Measurements from ENCODE around the gene EML6. TPM values are rescaled to one million over a fixed set of nuclear protein-coding genes. Genes with fewer than 3 reads are reported as not detected.
A peak's percentile ranks its signal among the peaks of the same experiment; 100 is the strongest.

The EML6 gene
- total RNA-seq, 1 donor from 2014 or later = 2.5 TPM

- Histone ChIP-seq H3K9me3 (no peaks in the 10 kb centered on the region), H3K27ac (no peak overlapping the region), H3K4me1 (peaks cover 7% of the 10 kb centered on the region), H3K4me3 (no peak overlapping the region), H3K36me3 (no peaks in the 10 kb centered on the region), H3K27me3 (ENCODE audit: low read depth) (no peaks in the 10 kb centered on the region)
- intact Hi-C loops (cut with DNase I) = no loop called here
- TF ChIP-seq, protein P1, sequence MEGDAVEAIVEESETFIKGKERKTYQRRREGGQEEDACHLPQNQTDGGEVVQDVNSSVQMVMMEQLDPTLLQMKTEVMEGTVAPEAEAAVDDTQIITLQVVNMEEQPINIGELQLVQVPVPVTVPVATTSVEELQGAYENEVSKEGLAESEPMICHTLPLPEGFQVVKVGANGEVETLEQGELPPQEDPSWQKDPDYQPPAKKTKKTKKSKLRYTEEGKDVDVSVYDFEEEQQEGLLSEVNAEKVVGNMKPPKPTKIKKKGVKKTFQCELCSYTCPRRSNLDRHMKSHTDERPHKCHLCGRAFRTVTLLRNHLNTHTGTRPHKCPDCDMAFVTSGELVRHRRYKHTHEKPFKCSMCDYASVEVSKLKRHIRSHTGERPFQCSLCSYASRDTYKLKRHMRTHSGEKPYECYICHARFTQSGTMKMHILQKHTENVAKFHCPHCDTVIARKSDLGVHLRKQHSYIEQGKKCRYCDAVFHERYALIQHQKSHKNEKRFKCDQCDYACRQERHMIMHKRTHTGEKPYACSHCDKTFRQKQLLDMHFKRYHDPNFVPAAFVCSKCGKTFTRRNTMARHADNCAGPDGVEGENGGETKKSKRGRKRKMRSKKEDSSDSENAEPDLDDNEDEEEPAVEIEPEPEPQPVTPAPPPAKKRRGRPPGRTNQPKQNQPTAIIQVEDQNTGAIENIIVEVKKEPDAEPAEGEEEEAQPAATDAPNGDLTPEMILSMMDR (IDR thresholded peaks at IDR 0.05) = no peak
- DNase-seq (no peak), ATAC-seq (no peak)
Measured at GRCh38 chr2:54699665-54700064, 23.8 kb upstream of the EML6 start.

DNA sequence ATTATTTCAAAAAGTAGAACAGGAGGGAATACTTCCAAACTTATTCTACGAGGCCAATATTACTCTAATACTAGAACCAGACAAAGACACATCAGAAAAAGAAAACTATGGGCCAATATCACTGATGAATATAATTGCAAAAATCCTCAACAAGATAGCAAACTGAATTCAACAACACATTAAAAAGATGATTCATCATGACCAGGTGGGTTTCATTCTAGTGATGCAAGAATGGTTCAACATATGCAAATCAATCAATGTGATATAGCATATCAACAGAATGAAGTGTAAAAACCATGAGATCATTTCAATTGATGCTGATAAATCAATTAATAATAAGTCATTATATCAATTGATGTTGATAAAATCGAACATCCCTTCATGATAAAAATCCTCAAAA, 22.4 kb upstream of the EML6 start:
- Histone ChIP-seq H3K4me1 (no peaks in the 10 kb centered on the region), H3K36me3 (no peaks in the 10 kb centered on the region), H3K4me3 (no peak overlapping the region), H3K9me3 (no peaks in the 10 kb centered on the region), H3K27ac (no peak overlapping the region), H3K27me3 (ENCODE audit: low read depth) (no peaks in the 10 kb centered on the region)
- no peak for DNase-seq
- TF ChIP-seq, protein P1 (IDR thresholded peaks at IDR 0.05) = no peak
- intact Hi-C loops (cut with DNase I) = no loop called here
- no peak for ATAC-seq

DNA sequence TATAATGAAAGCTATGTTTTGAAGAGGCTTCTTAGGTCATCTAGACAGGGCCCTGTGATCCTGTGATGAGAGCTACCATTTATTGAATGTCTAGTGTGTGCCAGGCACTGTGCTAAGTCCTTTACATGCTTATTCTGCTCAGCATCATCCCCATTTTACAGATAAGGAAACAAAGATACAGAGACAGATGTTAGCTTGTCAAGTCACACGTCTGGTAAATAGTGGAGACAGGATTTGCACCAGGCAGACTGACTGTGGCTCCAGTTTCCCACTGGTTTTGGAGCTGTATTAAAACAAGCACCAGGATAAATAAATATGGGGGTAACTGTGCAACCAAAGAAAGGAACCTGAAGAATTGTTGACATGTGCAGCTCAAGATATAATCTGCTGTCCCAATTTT, 19.2 kb upstream of the EML6 start:
- DNase-seq (no peak), ATAC-seq (no peak)
- TF ChIP-seq, protein P1 (IDR thresholded peaks at IDR 0.05) = no peak
- peaks cover 11% of the 10 kb centered on the region for H3K4me1 ChIP-seq
- no peak overlapping the region for H3K4me3 ChIP-seq
- H3K36me3 ChIP-seq = no peaks in the 10 kb centered on the region
- no peak overlapping the region for H3K27ac ChIP-seq
- peaks cover 3% of the 10 kb centered on the region for H3K27me3 ChIP-seq (ENCODE audit: low read depth)
- intact Hi-C loops (cut with DNase I) = no loop called here
- H3K9me3 ChIP-seq = no peaks in the 10 kb centered on the region

DNA sequence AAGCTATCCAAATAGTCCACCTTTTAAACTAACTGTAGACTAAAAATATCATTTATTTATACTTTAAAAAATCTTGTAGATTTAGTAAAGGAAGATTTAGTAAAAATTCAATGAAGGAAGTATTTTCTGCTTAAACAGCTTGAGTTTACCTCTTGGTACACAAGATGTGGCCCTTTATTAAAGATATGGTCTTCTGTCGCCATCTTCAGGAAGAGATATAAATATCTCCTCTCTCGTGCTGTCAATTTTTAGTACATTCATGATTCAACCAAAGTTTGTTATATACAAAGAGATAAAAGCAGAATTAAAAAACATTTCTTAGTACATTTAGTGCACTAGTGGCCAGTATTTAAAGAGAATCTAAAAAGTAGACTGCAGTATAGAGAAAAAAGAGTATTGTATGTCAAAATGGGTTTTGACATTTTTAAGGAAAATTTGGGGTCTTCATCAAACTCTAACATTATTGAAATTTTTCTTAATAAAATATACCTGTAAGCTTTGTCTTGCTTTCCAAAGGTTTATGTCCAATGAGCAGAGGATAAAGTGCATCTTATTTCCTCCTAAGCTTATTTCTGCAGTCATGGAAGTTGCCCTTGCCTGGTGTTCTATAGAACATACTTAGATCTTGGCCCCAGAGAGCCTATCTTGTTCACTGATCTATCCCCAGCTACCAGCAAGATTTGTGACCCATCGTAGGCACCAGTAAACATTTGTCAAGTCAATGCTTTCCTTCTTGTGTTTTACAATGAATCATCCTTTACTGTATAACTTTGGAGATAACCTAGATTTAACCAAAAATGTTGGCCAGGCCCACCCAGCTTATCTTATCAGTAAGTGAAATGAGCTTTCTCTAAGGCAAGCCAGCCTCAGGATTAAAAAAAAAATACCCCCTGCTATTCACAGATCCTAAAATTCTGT, 18.5 kb upstream of the EML6 start:
- peak; percentile 53 to 62 for ATAC-seq
- Histone ChIP-seq H3K27me3 (ENCODE audit: low read depth) (peaks cover 4% of the 10 kb centered on the region), H3K4me1 (peaks cover 16% of the 10 kb centered on the region), H3K36me3 (no peaks in the 10 kb centered on the region), H3K4me3 (no peak overlapping the region), H3K9me3 (no peaks in the 10 kb centered on the region), H3K27ac (no peak overlapping the region)
- intact Hi-C loops (cut with DNase I) = no loop called here
- TF ChIP-seq, protein P1 (IDR thresholded peaks at IDR 0.05) = peak; percentile 63
- no peak for DNase-seq

- TF ChIP-seq, protein P1 (IDR thresholded peaks at IDR 0.05) = no peak
- H3K9me3 ChIP-seq = no peaks in the 10 kb centered on the region
- no peak overlapping the region for H3K4me3 ChIP-seq
- no peak for DNase-seq
- no peak for ATAC-seq
- peaks cover 16% of the 10 kb centered on the region for H3K4me1 ChIP-seq
- H3K27me3 ChIP-seq (ENCODE audit: low read depth) = peaks cover 4% of the 10 kb centered on the region
- no peaks in the 10 kb centered on the region for H3K36me3 ChIP-seq
- intact Hi-C loops (cut with DNase I) = no loop called here
- no peak overlapping the region for H3K27ac ChIP-seq
Measured at GRCh38 chr2:54706622-54707021, 16.8 kb upstream of the EML6 start.
